ENCODE measurements around the gene LARGE1. TPM values are rescaled to one million over a fixed set of nuclear protein-coding genes. Genes with fewer than 3 reads are reported as not detected.

Gene LARGE1
- total RNA-seq, 2 donors from 2014 or later, result 12.5 to 21.1 TPM

GRCh38 chr22:33335611-33336279 lies 584.5 kb downstream of the LARGE1 start:
- no peaks in the 10 kb centered on the region for H3K4me1 ChIP-seq
- WGBS, 2 donors, result 79 to 80% methylated on average over 6 of the region's 6 CpGs
- TF ChIP-seq, protein P1, sequence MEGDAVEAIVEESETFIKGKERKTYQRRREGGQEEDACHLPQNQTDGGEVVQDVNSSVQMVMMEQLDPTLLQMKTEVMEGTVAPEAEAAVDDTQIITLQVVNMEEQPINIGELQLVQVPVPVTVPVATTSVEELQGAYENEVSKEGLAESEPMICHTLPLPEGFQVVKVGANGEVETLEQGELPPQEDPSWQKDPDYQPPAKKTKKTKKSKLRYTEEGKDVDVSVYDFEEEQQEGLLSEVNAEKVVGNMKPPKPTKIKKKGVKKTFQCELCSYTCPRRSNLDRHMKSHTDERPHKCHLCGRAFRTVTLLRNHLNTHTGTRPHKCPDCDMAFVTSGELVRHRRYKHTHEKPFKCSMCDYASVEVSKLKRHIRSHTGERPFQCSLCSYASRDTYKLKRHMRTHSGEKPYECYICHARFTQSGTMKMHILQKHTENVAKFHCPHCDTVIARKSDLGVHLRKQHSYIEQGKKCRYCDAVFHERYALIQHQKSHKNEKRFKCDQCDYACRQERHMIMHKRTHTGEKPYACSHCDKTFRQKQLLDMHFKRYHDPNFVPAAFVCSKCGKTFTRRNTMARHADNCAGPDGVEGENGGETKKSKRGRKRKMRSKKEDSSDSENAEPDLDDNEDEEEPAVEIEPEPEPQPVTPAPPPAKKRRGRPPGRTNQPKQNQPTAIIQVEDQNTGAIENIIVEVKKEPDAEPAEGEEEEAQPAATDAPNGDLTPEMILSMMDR (IDR thresholded peaks at IDR 0.05), result no peak
- TF ChIP-seq POLR2A (IDR thresholded peaks at IDR 0.05), result no peak
- no peak for DNase-seq
- ATAC-seq, result no peak
- H3K27ac ChIP-seq, result no peak overlapping the region
- H3K9me3 ChIP-seq, result no peaks in the 10 kb centered on the region
- H3K4me3 ChIP-seq, result no peak overlapping the region
- intact Hi-C loops (cut with DNase I), result no loop called here
- no peaks in the 10 kb centered on the region for H3K27me3 ChIP-seq
- no peaks in the 10 kb centered on the region for H3K36me3 ChIP-seq (replicated peaks in 1 of 2; ENCODE audit: insufficient read depth in 1 of 2, low read depth in 2 of 2)

- ATAC-seq (no peak), DNase-seq (no peak)
- H3K4me1 ChIP-seq, result peaks cover 13% of the 10 kb centered on the region
These were observed 587.7 kb downstream of the LARGE1 start for GRCh38 chr22:33332538-33332937.

GRCh38 chr22:33331017-33331416 lies 589.3 kb downstream of the LARGE1 start:
- intact Hi-C loops (cut with DNase I), result no loop called here
- Histone ChIP-seq H3K27me3 (no peaks in the 10 kb centered on the region), H3K4me1 (peaks cover 13% of the 10 kb centered on the region), H3K9me3 (no peaks in the 10 kb centered on the region), H3K27ac (no peak overlapping the region), H3K4me3 (no peak overlapping the region), H3K36me3 (replicated peaks in 1 of 2; ENCODE audit: insufficient read depth in 1 of 2, low read depth in 2 of 2) (no peaks in the 10 kb centered on the region)
- 90 to 100% methylated on average over 1 of the region's 1 CpG for WGBS, 2 donors
- TF ChIP-seq, protein P1 (IDR thresholded peaks at IDR 0.05), result no peak
- no peak for TF ChIP-seq POLR2A (IDR thresholded peaks at IDR 0.05)
- no peak for ATAC-seq
- DNase-seq, result no peak

More at GRCh38 chr22:33332538-33332937, 587.7 kb downstream of the LARGE1 start:
- TF ChIP-seq, protein P1 (IDR thresholded peaks at IDR 0.05), result no peak
- no peak for TF ChIP-seq POLR2A (IDR thresholded peaks at IDR 0.05)
- Histone ChIP-seq H3K27ac (no peak overlapping the region), H3K9me3 (no peaks in the 10 kb centered on the region), H3K4me3 (no peak overlapping the region), H3K27me3 (no peaks in the 10 kb centered on the region), H3K36me3 (replicated peaks in 1 of 2; ENCODE audit: insufficient read depth in 1 of 2, low read depth in 2 of 2) (no peaks in the 10 kb centered on the region)
- intact Hi-C loops (cut with DNase I), result no loop called here
- 67 to 81% methylated on average over 3 of the region's 3 CpGs for WGBS, 2 donors

- ATAC-seq, result no peak
- H3K36me3 ChIP-seq (replicated peaks in 1 of 2; ENCODE audit: insufficient read depth in 1 of 2, low read depth in 2 of 2), result no peaks in the 10 kb centered on the region
- no peaks in the 10 kb centered on the region for H3K9me3 ChIP-seq
- H3K4me3 ChIP-seq, result no peak overlapping the region
- H3K4me1 ChIP-seq, result peaks cover 13% of the 10 kb centered on the region
- no peak for DNase-seq
- intact Hi-C loops (cut with DNase I), result no loop called here
- no peaks in the 10 kb centered on the region for H3K27me3 ChIP-seq
- no peak overlapping the region for H3K27ac ChIP-seq
- WGBS, 2 donors, result 92 to 94% methylated on average over 2 of the region's 2 CpGs
- TF ChIP-seq, protein P1 (IDR thresholded peaks at IDR 0.05), result no peak
- no peak for TF ChIP-seq POLR2A (IDR thresholded peaks at IDR 0.05)
These were observed 589.7 kb downstream of the LARGE1 start for GRCh38 chr22:33330534-33330933.

GRCh38 chr22:33329398-33329797 lies 590.9 kb downstream of the LARGE1 start:
- no peak overlapping the region for H3K4me3 ChIP-seq
- intact Hi-C loops (cut with DNase I), result no loop called here
- ATAC-seq (no peak), DNase-seq (no peak)
- H3K4me1 ChIP-seq, result peaks cover 13% of the 10 kb centered on the region
- no peaks in the 10 kb centered on the region for H3K36me3 ChIP-seq (replicated peaks in 1 of 2; ENCODE audit: insufficient read depth in 1 of 2, low read depth in 2 of 2)
- H3K9me3 ChIP-seq, result no peaks in the 10 kb centered on the region
- WGBS, 2 donors, result 46 to 51% methylated on average over 3 of the region's 3 CpGs
- H3K27me3 ChIP-seq, result no peaks in the 10 kb centered on the region
- no peak for TF ChIP-seq POLR2A (IDR thresholded peaks at IDR 0.05)
- H3K27ac ChIP-seq, result no peak overlapping the region

Data from body of pancreas (tissue), 4 donors.